H9 (cell line): ENCODE data around the gene TMEM201. TPM values are rescaled to one million over a fixed set of nuclear protein-coding genes. Genes with fewer than 3 reads are reported as not detected.

ENCODE experiments used
- DNase-seq: peaks from one replicate; pipeline ENCODE4 v3.0.0-alpha.2; 2017
- H2AFZ ChIP-seq: one replicate; pipeline ENCODE4 v1.6.1; 2013; ENCODE audit warnings: mild to moderate bottlenecking, low read length, control low read depth, moderate library complexity
- H2AK5ac ChIP-seq: 2 replicates; pipeline ENCODE4 v1.6.1; 2013; ENCODE audit warnings: low read length, control low read depth, mixed read lengths; ENCODE audit not compliant: insufficient read length
- H2BK120ac ChIP-seq: one replicate; pipeline ENCODE4 v1.6.1; 2013; ENCODE audit warnings: low read depth, mild to moderate bottlenecking, low read length, control low read depth, inconsistent platforms; ENCODE audit not compliant: poor library complexity, severe bottlenecking
- H2BK12ac ChIP-seq: 2 replicates; pipeline ENCODE4 v1.6.1; 2013; ENCODE audit warnings: low read length, control low read depth, mixed read lengths, low read depth; ENCODE audit not compliant: insufficient read length
- H2BK15ac ChIP-seq: 2 replicates; pipeline ENCODE4 v1.6.1; 2013; ENCODE audit warnings: low read depth, low read length, control low read depth
- H2BK20ac ChIP-seq: one replicate; pipeline ENCODE4 v1.6.1; 2013; ENCODE audit warnings: low read depth, mild to moderate bottlenecking, low read length, control low read depth, inconsistent platforms; ENCODE audit not compliant: poor library complexity, severe bottlenecking
- H2BK5ac ChIP-seq: 2 replicates; pipeline ENCODE4 v1.6.1; 2013; ENCODE audit warnings: low read length, control low read depth, mixed read lengths; ENCODE audit not compliant: insufficient read length
- H3K14ac ChIP-seq: 2 replicates; pipeline ENCODE4 v1.6.1; 2013; ENCODE audit warnings: low read length, control low read depth; ENCODE audit not compliant: insufficient read depth
- H3K18ac ChIP-seq: 2 replicates; pipeline ENCODE4 v1.6.1; 2013; ENCODE audit warnings: low read depth, mild to moderate bottlenecking, mixed read lengths, low read length, control low read depth; ENCODE audit not compliant: insufficient read length
- H3K23ac ChIP-seq: 2 replicates; pipeline ENCODE4 v1.6.1; 2013; ENCODE audit warnings: low read length, control low read depth, mixed read lengths, low read depth; ENCODE audit not compliant: insufficient read length
- H3K23me2 ChIP-seq: 2 replicates; pipeline ENCODE4 v1.6.1; 2013; ENCODE audit warnings: low read depth, mild to moderate bottlenecking, mixed read lengths, low read length, control low read depth; ENCODE audit not compliant: insufficient read length, poor library complexity, severe bottlenecking
- H3K27ac ChIP-seq: 2 replicates; pipeline ENCODE4 v1.5.1; 2013; ENCODE audit warnings: low read length, control low read depth, mixed read lengths, low read depth; ENCODE audit not compliant: insufficient read length
- H3K27me3 ChIP-seq: 2 replicates; pipeline ENCODE4 v1.6.1; 2013; ENCODE audit warnings: low read length, control low read depth, inconsistent platforms; ENCODE audit not compliant: insufficient read depth
- H3K4ac ChIP-seq: 2 replicates; pipeline ENCODE4 v1.6.1; 2013; ENCODE audit warnings: low read depth, mild to moderate bottlenecking, control low read depth, inconsistent platforms, low read length, moderate library complexity
- H3K4me1 ChIP-seq: 2 replicates; pipeline ENCODE4 v1.6.1; 2013; ENCODE audit warnings: low read length, control low read depth, inconsistent platforms; ENCODE audit not compliant: insufficient read depth
- H3K4me2 ChIP-seq: 2 replicates; pipeline ENCODE4 v1.6.1; 2013; ENCODE audit warnings: low read length, control low read depth, mixed read lengths; ENCODE audit not compliant: insufficient read length, insufficient read depth
- H3K56ac ChIP-seq: 2 replicates; pipeline ENCODE4 v1.6.1; 2013; ENCODE audit warnings: low read depth, mild to moderate bottlenecking, mixed read lengths, low read length, control low read depth; ENCODE audit not compliant: insufficient read length
- H3K79me1 ChIP-seq: 2 replicates; pipeline ENCODE4 v1.6.1; 2013; ENCODE audit warnings: low read depth, mild to moderate bottlenecking, moderate library complexity, low read length, control low read depth, inconsistent platforms; ENCODE audit not compliant: insufficient read depth, poor library complexity, severe bottlenecking
- H3K79me2 ChIP-seq: 2 replicates; pipeline ENCODE4 v1.6.1; 2013; ENCODE audit warnings: low read length, control low read depth, inconsistent platforms; ENCODE audit not compliant: insufficient read depth
- H3K9ac ChIP-seq: 2 replicates; pipeline ENCODE4 v1.6.1; 2013; ENCODE audit warnings: low read length, control low read depth, mixed read lengths; ENCODE audit not compliant: insufficient read length; ENCODE audit errors: extremely low read depth
- H3K9me3 ChIP-seq: one replicate; pipeline ENCODE4 v1.6.1; 2013; ENCODE audit warnings: low read depth, low read length, inconsistent platforms; ENCODE audit not compliant: control insufficient read depth
- H3T11ph ChIP-seq: one replicate; pipeline ENCODE4 v1.6.1; 2013; ENCODE audit warnings: mild to moderate bottlenecking, low read length, control low read depth, inconsistent platforms
- H4K20me1 ChIP-seq: one replicate; pipeline ENCODE4 v1.6.1; 2013; ENCODE audit not compliant: control insufficient read depth, insufficient read length, insufficient read depth
- H4K5ac ChIP-seq: 2 replicates; pipeline ENCODE4 v1.6.1; 2013; ENCODE audit warnings: low read depth, mild to moderate bottlenecking, mixed read lengths, low read length, control low read depth; ENCODE audit not compliant: insufficient read length
- H4K8ac ChIP-seq: replicated peaks from 2 replicates; pipeline ENCODE4 v1.6.1; 2013; ENCODE audit warnings: low read length, control low read depth, mixed read lengths, low read depth; ENCODE audit not compliant: insufficient read length
- H4K91ac ChIP-seq: 2 replicates; pipeline ENCODE4 v1.6.1; 2013; ENCODE audit warnings: low read depth, mild to moderate bottlenecking, moderate library complexity, mixed read lengths, low read length, control low read depth; ENCODE audit not compliant: insufficient read length
- H3K27ac Mint-ChIP-seq, 3 experiments: 2 replicates in 2 of 3; 3 replicates in 1 of 3; pipeline ENCODE4 v1.8.0; 2020 to 2021; ENCODE audit warnings: mixed read lengths in 3 of 3, mild to moderate bottlenecking in 1 of 3, moderate library complexity in 1 of 3
- H3K27me3 Mint-ChIP-seq: 2 replicates; pipeline ENCODE4 v1.8.0; 2021; ENCODE audit warnings: low read depth, mild to moderate bottlenecking, moderate library complexity, mixed read lengths
- H3K36me3 Mint-ChIP-seq, 3 experiments: 2 replicates in 2 of 3; 3 replicates in 1 of 3; pipeline ENCODE4 v1.8.0; 2020 to 2021; ENCODE audit warnings: low read depth in 3 of 3, mixed read lengths in 3 of 3; ENCODE audit not compliant: insufficient read depth in 1 of 3
- H3K4me1 Mint-ChIP-seq, 2 experiments: 2 replicates each; pipeline ENCODE4 v1.8.0; 2020; ENCODE audit warnings: mixed read lengths in 2 of 2
- H3K4me3 Mint-ChIP-seq, 2 experiments: 2 replicates in 1 of 2; 3 replicates in 1 of 2; pipeline ENCODE4 v1.8.0; 2020 to 2021; ENCODE audit warnings: mild to moderate bottlenecking in 2 of 2, mixed read lengths in 2 of 2, moderate library complexity in 1 of 2
- H3K9me3 Mint-ChIP-seq, 2 experiments: 2 replicates in 1 of 2; 3 replicates in 1 of 2; pipeline ENCODE4 v1.8.0; 2020; ENCODE audit warnings: mild to moderate bottlenecking in 2 of 2, mixed read lengths in 2 of 2, moderate library complexity in 1 of 2
- CTCF ChIP-seq: fragments of 200-600 bp; sonication (generic); conservative IDR thresholded peaks from 3 replicates; pipeline ENCODE4 v1.8.0; 2021; ENCODE audit warnings: antibody characterized with exemption, mild to moderate bottlenecking
- total RNA-seq: library from RNA; stranded (reverse); gene quantifications from 2 replicates; pipeline ENCODE4 v1.2.1, GENCODE V29; 2021

The TMEM201 gene
- total RNA-seq, 1 experiment from 2014 or later = 31.0 TPM

DNA sequence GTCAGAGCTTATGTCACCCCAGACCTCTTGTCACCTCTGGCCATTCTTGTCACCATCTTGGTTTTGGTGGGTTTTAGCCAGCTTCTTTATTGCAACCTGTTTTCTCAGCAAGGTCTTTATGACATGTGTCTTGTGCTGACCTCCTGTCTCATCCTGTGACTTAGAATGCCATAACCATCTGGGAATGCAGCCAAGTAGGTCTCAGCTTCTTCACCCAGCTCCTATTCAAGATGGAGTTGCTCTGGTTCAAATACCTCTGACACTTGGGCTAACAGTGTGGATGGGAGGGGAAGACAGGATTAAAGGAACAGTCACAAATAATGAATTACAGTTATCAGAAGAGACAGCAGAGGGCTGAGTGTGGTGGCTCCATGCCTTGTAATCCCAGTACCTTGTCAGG is 32.3 kb downstream of the TMEM201 start:
- H3K4me2 ChIP-seq = no peak overlapping the region
- Mint-ChIP-seq H3K27ac (no peak overlapping the region), H3K27me3 (peaks cover 16% of the 10 kb centered on the region), H3K4me1 (peaks cover 0 to under 1% of the 10 kb centered on the region in 2 experiments; a peak in 1 of 4 replicates), H3K9me3 (peaks cover 0 to under 1% of the 10 kb centered on the region in 2 experiments; a peak in 2 of 5 replicates), H3K36me3 (no peaks in the 10 kb centered on the region), H3K4me3 (no peak overlapping the region)
- no peak overlapping the region for H3K4ac ChIP-seq
- no peak overlapping the region for H3K18ac ChIP-seq
- H3K56ac ChIP-seq = no peak overlapping the region
- no peaks in the 10 kb centered on the region for H3K23me2 ChIP-seq
- no peak overlapping the region for H2BK12ac ChIP-seq
- no peaks in the 10 kb centered on the region for H3K79me1 ChIP-seq
- no peak overlapping the region for H2BK15ac ChIP-seq
- no peak overlapping the region for H3T11ph ChIP-seq
- no peak overlapping the region for H2AK5ac ChIP-seq
- no peak overlapping the region for H2BK20ac ChIP-seq
- no peak overlapping the region for H3K9ac ChIP-seq
- no peak overlapping the region for H3K27ac ChIP-seq
- H2BK120ac ChIP-seq = no peak overlapping the region
- no peak overlapping the region for H4K8ac ChIP-seq
- no peak overlapping the region for H2AFZ ChIP-seq
- H3K27me3 ChIP-seq = no peaks in the 10 kb centered on the region
- TF ChIP-seq CTCF = no peak
- no peak overlapping the region for H3K14ac ChIP-seq
- no peak overlapping the region for H4K91ac ChIP-seq
- no peaks in the 10 kb centered on the region for H4K20me1 ChIP-seq
- no peaks in the 10 kb centered on the region for H3K4me1 ChIP-seq
- no peaks in the 10 kb centered on the region for H3K79me2 ChIP-seq
- no peaks in the 10 kb centered on the region for H3K9me3 ChIP-seq
- no peak overlapping the region for H2BK5ac ChIP-seq
- DNase-seq = no peak
- H3K23ac ChIP-seq = no peak overlapping the region
- no peak overlapping the region for H4K5ac ChIP-seq
